Measurements from ENCODE around the gene SULT4A1.
A peak's percentile ranks its signal among the peaks of the same experiment; 100 is the strongest.
"Not testable (repeated sequence)": the region's sequence is repeated elsewhere in the genome, so short reads cannot be mapped to it uniquely, and the experiment has no call there.

The SULT4A1 gene

GRCh38 chr22:43862074-43862881 lies at the start of gene SULT4A1:
TSS of gene SULT4A1 (minus strand) at chr22:43862513. CDS start at chr22:43862382, 131 bp downstream.
- DNase-seq (ENCODE audit: low read depth in 2 of 2) = no peak

GRCh38 chr22:43911351-43911750 lies 49.0 kb upstream of the SULT4A1 start:
- DNase-seq (ENCODE audit: low read depth in 2 of 2) = no peak

GRCh38 chr22:43910178-43910695 lies 47.9 kb upstream of the SULT4A1 start:
- no peak for DNase-seq (ENCODE audit: low read depth in 2 of 2)

- DNase-seq (ENCODE audit: low read depth in 2 of 2) = no peak
These were observed 47.4 kb upstream of the SULT4A1 start for GRCh38 chr22:43909708-43910107.

- DNase-seq (ENCODE audit: low read depth in 2 of 2) = no peak
These were observed 43.4 kb upstream of the SULT4A1 start for GRCh38 chr22:43905681-43906080.

GRCh38 chr22:43904412-43904811 lies 42.1 kb upstream of the SULT4A1 start:
- DNase-seq (ENCODE audit: low read depth in 2 of 2) = not testable (repeated sequence)

- not testable (repeated sequence) for DNase-seq (ENCODE audit: low read depth in 2 of 2)
These were observed 40.7 kb upstream of the SULT4A1 start for GRCh38 chr22:43903033-43903432.

- DNase-seq (ENCODE audit: low read depth in 2 of 2) = no peak
These were observed 39.8 kb upstream of the SULT4A1 start for GRCh38 chr22:43901976-43902643.

- DNase-seq (ENCODE audit: low read depth in 2 of 2) = no peak
These were observed 37.9 kb upstream of the SULT4A1 start for GRCh38 chr22:43900206-43900605.

GRCh38 chr22:43897751-43898261 lies 35.5 kb upstream of the SULT4A1 start:
- DNase-seq (ENCODE audit: low read depth in 2 of 2) = no peak

- DNase-seq (ENCODE audit: low read depth in 2 of 2) = no peak
These were observed 33.8 kb upstream of the SULT4A1 start for GRCh38 chr22:43895986-43896645.

- no peak for DNase-seq (ENCODE audit: low read depth in 2 of 2)
These were observed 31.8 kb upstream of the SULT4A1 start for GRCh38 chr22:43894122-43894521.

GRCh38 chr22:43893266-43893665 lies 31.0 kb upstream of the SULT4A1 start:
- DNase-seq (ENCODE audit: low read depth in 2 of 2) = no peak

- no peak for DNase-seq (ENCODE audit: low read depth in 2 of 2)
These were observed 30.0 kb upstream of the SULT4A1 start for GRCh38 chr22:43892183-43892894.

GRCh38 chr22:43891360-43892182 lies 29.3 kb upstream of the SULT4A1 start, which contains the start of gene PNPLA5:
TSS of gene PNPLA5 (minus strand) at chr22:43892013. CDS start at chr22:43891880, 133 bp downstream.
- peak in 1 of 2 donors; percentile 25 for DNase-seq (ENCODE audit: low read depth in 2 of 2)

GRCh38 chr22:43890901-43891331 lies 28.6 kb upstream of the SULT4A1 start:
- no peak for DNase-seq (ENCODE audit: low read depth in 2 of 2)

- DNase-seq (ENCODE audit: low read depth in 2 of 2) = no peak
These were observed 27.5 kb upstream of the SULT4A1 start for GRCh38 chr22:43889860-43890253.

GRCh38 chr22:43889201-43889859 lies 27.0 kb upstream of the SULT4A1 start:
- no peak for DNase-seq (ENCODE audit: low read depth in 2 of 2)

- no peak for DNase-seq (ENCODE audit: low read depth in 2 of 2)
These were observed 26.4 kb upstream of the SULT4A1 start for GRCh38 chr22:43888740-43889139.

- no peak for DNase-seq (ENCODE audit: low read depth in 2 of 2)
These were observed 25.1 kb upstream of the SULT4A1 start for GRCh38 chr22:43887391-43887790.

Data from activated CD4-positive, alpha-beta T cell treated with anti-CD3 and anti-CD28 coated beads for 24 hours (primary cell).